Measurements from ENCODE around the gene SAMM50.

- TF ChIP-seq EZH2phosphoT487 (conservative IDR thresholded peaks at IDR 0.05; ENCODE audit: low read length) (no peak), CTCF (IDR thresholded peaks at IDR 0.05; ENCODE audit: insufficient read depth, low read length, poor library complexity, severe bottlenecking) (no peak)
These were observed 38.8 kb downstream of the SAMM50 start for GRCh38 chr22:43994006-43994405.

Data from SU-DHL-6 (cell line).